Endometrium (tissue), 2 donors: Measurements from ENCODE around the gene LGALS7B.
"Not testable (repeated sequence)": the region's sequence is repeated elsewhere in the genome, so short reads cannot be mapped to it uniquely, and the experiment has no call there.

Experiments used
- FAIRE-seq: peaks from 2 replicates; lab custom pipeline; 2012; peaks lifted over from hg19 to GRCh38; lab: Jason Lieb, UNC
- donor health status: control.
- donor health status: control.

The LGALS7B gene

GRCh38 chr19:38821230-38821825, 32.3 kb downstream of the LGALS7B start:
- FAIRE-seq: not testable (repeated sequence)

- FAIRE-seq: not testable (repeated sequence)
These were observed 36.9 kb downstream of the LGALS7B start for GRCh38 chr19:38825936-38826335.

DNA sequence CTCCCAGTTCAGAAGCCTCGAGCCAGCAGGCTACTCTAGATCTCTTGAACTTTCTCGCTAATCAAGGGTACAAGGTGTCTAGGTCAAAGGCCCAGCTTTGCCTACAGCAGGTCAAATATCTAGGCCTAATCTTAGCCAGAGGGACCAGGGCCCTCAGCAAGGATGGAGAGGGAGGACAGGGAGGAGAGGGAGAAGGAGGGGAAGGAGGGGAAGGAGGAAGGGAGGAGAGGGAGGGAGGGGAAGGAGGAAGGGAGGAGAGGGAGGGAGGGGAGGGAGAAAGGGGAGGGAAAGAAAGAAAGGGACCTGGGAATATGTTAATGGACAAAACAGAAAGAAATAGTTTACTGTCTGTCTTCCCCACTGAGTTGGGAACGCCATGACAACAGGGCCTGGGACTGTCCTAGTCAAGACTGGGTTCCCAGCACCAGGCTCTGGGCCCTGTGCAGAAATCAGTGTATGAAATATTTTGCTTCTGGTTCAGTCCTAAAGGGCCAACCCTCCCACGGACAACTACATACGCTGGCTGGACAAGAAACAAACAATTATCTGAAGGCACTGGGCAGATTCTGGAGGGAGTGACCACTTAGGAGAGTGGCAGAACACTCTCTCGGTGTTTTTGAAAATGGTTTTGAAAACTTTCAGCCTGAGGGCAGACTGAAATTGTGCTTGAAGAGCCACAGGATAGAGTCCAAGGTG, 38.0 kb downstream of the LGALS7B start:
- FAIRE-seq: no peak

DNA sequence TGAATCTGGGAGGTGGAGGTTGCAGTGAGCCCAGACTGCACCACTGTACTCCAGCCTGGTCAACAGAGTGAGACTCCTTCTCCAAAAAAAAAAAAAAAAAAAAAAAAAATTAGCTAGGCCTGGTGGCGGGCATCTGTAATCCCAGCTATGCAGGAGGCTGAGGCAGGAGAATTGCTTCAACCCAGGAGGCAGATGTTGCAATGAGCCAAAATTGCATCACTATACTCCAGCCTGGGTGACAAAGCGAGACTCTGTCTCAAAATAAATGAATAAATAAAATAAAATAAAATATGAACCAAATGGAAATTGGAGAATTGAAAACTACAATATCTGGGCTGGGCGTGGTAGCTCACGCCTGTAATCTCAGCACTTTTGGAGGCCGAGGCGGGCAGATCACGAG, 40.2 kb downstream of the LGALS7B start:
- FAIRE-seq: not testable (repeated sequence)

DNA sequence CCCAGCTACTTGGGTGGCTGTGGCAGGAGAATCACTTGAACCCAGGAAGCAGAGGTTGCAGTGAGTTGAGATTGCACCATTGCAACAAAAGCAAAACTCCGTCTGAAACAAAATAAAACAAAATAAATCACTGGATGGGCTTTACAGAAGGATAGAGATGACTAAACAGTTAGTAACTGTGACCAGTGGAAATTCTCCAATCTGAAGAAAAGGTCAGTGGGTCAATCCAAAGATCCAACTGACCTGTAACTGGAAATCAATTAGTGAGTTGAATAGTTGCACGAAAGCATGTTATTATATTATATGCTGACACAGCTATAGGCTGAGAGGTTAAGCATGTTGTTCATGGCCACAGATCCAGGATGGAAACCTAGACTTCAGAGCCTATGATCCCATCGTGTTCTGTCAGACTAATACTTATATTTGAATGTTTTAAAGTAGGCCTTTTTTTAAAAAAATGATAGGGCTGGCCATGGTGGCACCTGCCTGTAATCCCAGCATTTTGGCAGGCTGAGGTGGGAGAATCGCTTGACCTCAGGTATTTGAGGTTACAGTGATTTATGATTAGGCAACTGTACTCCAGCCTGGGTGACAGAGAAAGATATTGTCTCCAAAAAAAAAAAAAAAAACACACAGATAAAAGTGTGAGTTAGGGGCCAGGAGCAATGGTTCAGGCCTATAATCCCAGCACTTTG, 41.2 kb downstream of the LGALS7B start:
- FAIRE-seq: no peak

GRCh38 chr19:38831142-38831605, 42.2 kb downstream of the LGALS7B start:
- FAIRE-seq: no peak

- no peak for FAIRE-seq
These were observed 44.1 kb downstream of the LGALS7B start for GRCh38 chr19:38833092-38833425.

GRCh38 chr19:38834104-38834490, 45.1 kb downstream of the LGALS7B start:
- no peak for FAIRE-seq

DNA sequence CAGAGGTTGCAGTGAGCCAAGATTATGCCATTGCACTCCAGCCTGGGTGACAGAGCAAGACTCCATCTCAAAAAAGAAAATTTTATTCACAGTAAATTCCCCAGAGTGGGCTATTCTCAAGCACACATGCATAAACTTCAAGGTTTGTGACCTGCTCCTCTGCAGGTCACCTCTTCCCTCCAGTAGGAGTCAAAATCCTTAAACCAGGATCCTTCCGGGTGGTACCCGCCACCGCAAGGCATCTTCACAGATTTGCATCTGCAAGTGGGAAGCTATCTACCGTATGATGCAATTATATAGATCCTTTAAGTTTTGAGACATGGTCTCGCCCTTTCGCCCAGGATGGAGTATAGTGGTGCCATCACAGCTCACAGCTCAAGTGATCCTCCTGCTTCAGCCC, 45.6 kb downstream of the LGALS7B start:
- FAIRE-seq: no peak

GRCh38 chr19:38836159-38836982, 47.4 kb downstream of the LGALS7B start:
- FAIRE-seq: no peak

GRCh38 chr19:38836983-38837626, 48.1 kb downstream of the LGALS7B start:
- FAIRE-seq: no peak

GRCh38 chr19:38837656-38838121, 48.7 kb downstream of the LGALS7B start:
- FAIRE-seq: no peak

GRCh38 chr19:38838208-38838985, 49.4 kb downstream of the LGALS7B start:
- no peak for FAIRE-seq

GRCh38 chr19:38838986-38839761, 50.2 kb downstream of the LGALS7B start:
- FAIRE-seq: no peak

DNA sequence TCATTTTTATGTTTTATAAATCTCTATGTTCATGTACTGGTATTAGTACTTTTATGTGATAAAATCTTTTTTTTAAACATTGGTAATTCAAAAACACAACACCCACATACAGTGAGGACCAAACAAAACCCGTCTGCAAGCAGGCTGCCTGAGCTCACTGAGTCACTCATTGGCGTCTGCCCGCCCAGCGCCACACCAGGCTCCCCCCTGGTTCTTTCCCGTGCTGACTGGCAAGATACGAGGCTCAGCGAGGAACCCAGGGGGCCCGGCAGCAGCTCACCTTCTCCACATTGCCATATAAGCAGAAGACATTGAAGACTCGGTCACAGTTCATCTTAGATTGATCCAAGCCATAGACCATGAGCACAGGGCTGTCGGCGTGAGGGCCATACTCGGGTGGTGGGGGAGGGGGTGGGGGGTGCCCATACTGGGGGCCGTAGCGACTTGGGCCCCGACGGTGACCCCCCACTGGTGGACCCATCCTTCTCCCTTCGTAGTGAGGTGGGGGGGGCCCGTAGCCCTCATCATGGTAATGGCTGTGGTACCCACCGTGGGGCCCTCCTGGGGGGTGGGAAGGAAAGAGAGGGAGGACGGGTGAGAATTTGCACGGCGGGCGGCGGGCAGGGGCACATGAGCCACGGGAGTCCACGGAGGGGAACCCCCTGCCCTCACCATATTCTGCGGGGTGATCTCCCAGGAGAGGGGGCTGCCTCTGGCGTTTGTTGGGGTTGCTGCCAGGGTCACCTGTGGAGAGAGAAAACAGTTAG, 51.0 kb downstream of the LGALS7B start:
- no peak for FAIRE-seq

DNA sequence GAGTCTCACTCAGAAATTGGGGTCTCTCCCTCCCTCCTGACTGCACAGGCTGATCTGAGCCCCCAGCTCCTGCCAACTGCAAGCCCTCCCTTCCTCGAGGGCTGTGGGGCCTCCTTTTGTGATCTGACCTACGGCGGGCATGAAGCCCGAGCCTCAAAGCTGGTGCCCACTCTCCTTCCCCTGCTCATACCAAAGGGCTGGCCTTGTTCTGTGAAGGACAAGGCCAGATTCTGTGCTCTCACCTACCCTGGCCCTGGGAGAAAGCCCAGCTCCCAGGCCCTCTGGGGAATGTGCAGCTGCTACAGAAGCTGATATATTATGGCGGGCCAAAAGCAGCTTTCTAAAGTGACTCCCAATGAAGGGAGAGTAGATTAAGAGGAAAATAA, 51.6 kb downstream of the LGALS7B start:
- no peak for FAIRE-seq
